Pancreas (tissue), 10 donors: ENCODE data around the gene STEAP4. TPM values are rescaled to one million over a fixed set of nuclear protein-coding genes. Genes with fewer than 3 reads are reported as not detected.
A peak's percentile ranks its signal among the peaks of the same experiment; 100 is the strongest.

ENCODE experiments used
- ATAC-seq, 4 donors: fragments of 200-7000 bp; cut with Tn5 transposase; one replicate each; pipeline versions ENCODE4 v1.8.0 to v1.9.1; 2020; ENCODE audit warnings: mild to moderate bottlenecking in 4 of 4, moderate library complexity in 4 of 4
- DNase-seq, 6 donors: peaks; one replicate each; pipeline ENCODE4 v3.0.0-alpha.2; 2020
- FAIRE-seq: peaks from 2 replicates; lab custom pipeline; 2012; peaks lifted over from hg19 to GRCh38; lab: Jason Lieb, UNC
- H3K27ac ChIP-seq, 4 donors: fragments of 200-600 bp; sonication (generic); 1 replicate in 3 of 4; 2 replicates in 1 of 4; pipeline versions ENCODE4 v1.5.0 to v1.8.0; 2020
- H3K27me3 ChIP-seq, 4 donors: fragments of 200-600 bp; one replicate each; pipeline ENCODE4 v1.8.0; 2021
- H3K36me3 ChIP-seq, 3 donors: fragments of 200-600 bp; sonication (generic) in 1 of 3; one replicate each; pipeline versions ENCODE4 v1.5.0 to v1.8.0; 2020 to 2021
- H3K4me1 ChIP-seq, 3 donors: fragments of 200-600 bp; one replicate each; pipeline ENCODE4 v1.8.0; 2021
- H3K4me3 ChIP-seq, 4 donors: fragments of 200-600 bp; sonication (generic) in 2 of 4; one replicate each; pipeline versions ENCODE4 v1.5.0 to v1.8.0; 2020 to 2021
- H3K9me3 ChIP-seq, 4 donors: fragments of 200-600 bp; one replicate each; pipeline ENCODE4 v1.8.0; 2021
- WGBS, 2 donors: extraction: QIAGEN DNeasy Blood & Tissue Kit; methylation state at CpG; one replicate each; pipeline ENCODE4 v1.1.7; 2013; 5-methylcytosine and 5-hydroxymethylcytosine counted together
- intact Hi-C, 3 donors: fragments of 100-400 bp; cut with DNase I; formaldehyde crosslinking; loops; one replicate each; pipeline versions ENCODE4 v1.11.1 to v1.14.2; 2022
- polyA plus RNA-seq, 2 donors: library from polyadenylated mRNA; stranded (reverse); fragments of 200-250 nt; gene quantifications; one replicate each; pipeline ENCODE4 v1.2.3, GENCODE V29; 2013
- total RNA-seq, 6 donors: library from RNA; stranded (reverse); fragmentation: NEBNext Ultra II Directional in 4 of 6; extraction: Animal tissue kit (Norgen Biotek cat#: 25700) in 4 of 6; gene quantifications; one replicate each; pipeline versions ENCODE4 v1.2.1 to v1.2.4, GENCODE V29; 2021 to 2023
- TF ChIP-seq, protein P1 (sequence below), 4 donors: fragments of 200-600 bp; sonication (generic) in 3 of 4; IDR thresholded peaks; one replicate each; pipeline versions ENCODE4 v1.5.0 to v1.8.0; 2021; ENCODE audit warnings: antibody characterized with exemption in 4 of 4
- donor health status: healthy with polysubstance abuse.
- donor health status: DM: no; HTN: no; CAD: no; lungs with moderate emphysema.
- donor health status: DM: no; HTN: no; CAD: no.
- donor health status: control.
- donor health status: control.
- donor health status: Bipolar disorder and iron deficiency.
- donor health status: DM: yes; HTN: yes; CAD: no.
- donor health status: DM: no; HTN: no; CAD: no.
- donor health status: DM: no; HTN: no; CAD: no.
- donor health status: DM: yes; HTN: yes; CAD: no.

The STEAP4 gene
- total and polyA plus RNA-seq, 8 donors: 3.2 to 15.0 (median 7.2) TPM

- ATAC-seq (no peak), FAIRE-seq (no peak), DNase-seq (no peak)
- Histone ChIP-seq H3K4me1 (no peaks in the 10 kb centered on the region), H3K36me3 (no peaks in the 10 kb centered on the region), H3K4me3 (no peak overlapping the region), H3K9me3 (no peaks in the 10 kb centered on the region), H3K27me3 (no peaks in the 10 kb centered on the region), H3K27ac (no peak overlapping the region)
- TF ChIP-seq, protein P1, sequence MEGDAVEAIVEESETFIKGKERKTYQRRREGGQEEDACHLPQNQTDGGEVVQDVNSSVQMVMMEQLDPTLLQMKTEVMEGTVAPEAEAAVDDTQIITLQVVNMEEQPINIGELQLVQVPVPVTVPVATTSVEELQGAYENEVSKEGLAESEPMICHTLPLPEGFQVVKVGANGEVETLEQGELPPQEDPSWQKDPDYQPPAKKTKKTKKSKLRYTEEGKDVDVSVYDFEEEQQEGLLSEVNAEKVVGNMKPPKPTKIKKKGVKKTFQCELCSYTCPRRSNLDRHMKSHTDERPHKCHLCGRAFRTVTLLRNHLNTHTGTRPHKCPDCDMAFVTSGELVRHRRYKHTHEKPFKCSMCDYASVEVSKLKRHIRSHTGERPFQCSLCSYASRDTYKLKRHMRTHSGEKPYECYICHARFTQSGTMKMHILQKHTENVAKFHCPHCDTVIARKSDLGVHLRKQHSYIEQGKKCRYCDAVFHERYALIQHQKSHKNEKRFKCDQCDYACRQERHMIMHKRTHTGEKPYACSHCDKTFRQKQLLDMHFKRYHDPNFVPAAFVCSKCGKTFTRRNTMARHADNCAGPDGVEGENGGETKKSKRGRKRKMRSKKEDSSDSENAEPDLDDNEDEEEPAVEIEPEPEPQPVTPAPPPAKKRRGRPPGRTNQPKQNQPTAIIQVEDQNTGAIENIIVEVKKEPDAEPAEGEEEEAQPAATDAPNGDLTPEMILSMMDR (IDR thresholded peaks at IDR 0.05): no peak
- 86 to 92% methylated on average over 2 of the region's 2 CpGs for WGBS, 2 donors
- intact Hi-C loops: no loop called here
Measured at GRCh38 chr7:88254721-88255424, 51.8 kb downstream of the STEAP4 start.

DNA sequence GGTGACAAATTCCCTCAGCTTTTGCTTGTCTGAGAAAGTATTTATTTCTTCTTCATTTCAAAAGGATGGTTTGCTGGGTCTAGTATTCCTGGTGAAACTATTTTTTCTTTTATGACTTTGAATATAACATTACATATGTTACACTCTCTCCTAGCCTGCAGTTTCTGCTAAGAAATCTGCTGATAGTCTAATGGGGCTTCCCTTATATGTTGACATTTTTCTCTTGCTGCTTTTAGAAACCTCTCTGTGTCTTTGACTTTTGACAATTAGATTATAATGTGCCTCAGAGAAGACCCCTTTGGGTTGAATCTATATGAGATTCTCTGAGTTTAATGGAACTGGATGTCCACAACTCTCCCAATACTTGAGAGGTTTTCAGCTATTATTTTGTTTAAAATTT lies 53.1 kb downstream of the STEAP4 start:
- H3K36me3 ChIP-seq: no peaks in the 10 kb centered on the region
- H3K4me3 ChIP-seq: no peak overlapping the region
- FAIRE-seq (no peak), ATAC-seq (no peak), DNase-seq (no peak)
- H3K27me3 ChIP-seq: no peaks in the 10 kb centered on the region
- H3K27ac ChIP-seq: no peak overlapping the region
- no peaks in the 10 kb centered on the region for H3K9me3 ChIP-seq
- H3K4me1 ChIP-seq: no peaks in the 10 kb centered on the region
- TF ChIP-seq, protein P1 (IDR thresholded peaks at IDR 0.05): no peak
- intact Hi-C loops: no loop called here

DNA sequence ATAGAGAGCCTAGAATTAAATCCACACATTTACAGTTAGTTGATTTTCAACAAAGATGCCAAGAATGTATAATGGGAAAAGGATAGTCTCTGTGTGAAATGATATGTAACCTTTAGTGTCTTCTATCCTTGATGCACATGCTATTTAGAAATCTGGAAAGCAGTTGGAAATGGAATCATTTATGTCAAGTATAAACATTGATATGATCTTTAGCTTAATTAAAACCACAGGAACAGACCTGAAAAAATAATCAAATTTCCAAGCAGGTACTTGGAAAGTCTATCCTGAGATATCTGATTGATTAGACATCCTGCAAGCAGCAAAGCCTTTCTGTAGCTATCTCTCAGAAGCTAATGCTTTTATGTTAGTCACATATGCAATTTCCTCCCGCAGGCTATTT lies 62.4 kb downstream of the STEAP4 start:
- 85 to 88% methylated on average over 1 of the region's 1 CpG for WGBS, 2 donors
- ATAC-seq (no peak), FAIRE-seq (no peak), DNase-seq (no peak)
- TF ChIP-seq, protein P1 (IDR thresholded peaks at IDR 0.05): no peak
- Histone ChIP-seq H3K36me3 (no peaks in the 10 kb centered on the region), H3K9me3 (no peaks in the 10 kb centered on the region), H3K4me3 (no peak overlapping the region), H3K4me1 (no peaks in the 10 kb centered on the region), H3K27me3 (no peaks in the 10 kb centered on the region), H3K27ac (no peak overlapping the region)
- intact Hi-C loops: no loop called here

GRCh38 chr7:88243345-88243909 lies 63.3 kb downstream of the STEAP4 start:
- intact Hi-C loops: no loop called here
- peak; percentile 86 to 98 (median 96) for ATAC-seq
- TF ChIP-seq, protein P1 (IDR thresholded peaks at IDR 0.05): peak; percentile 18 to 65 (median 61)
- Histone ChIP-seq H3K4me3 (no peak overlapping the region), H3K4me1 (no peaks in the 10 kb centered on the region), H3K36me3 (no peaks in the 10 kb centered on the region), H3K9me3 (no peaks in the 10 kb centered on the region), H3K27ac (no peak overlapping the region), H3K27me3 (no peaks in the 10 kb centered on the region)
- peak in 1 of 6 donors; percentile 19 for DNase-seq
- FAIRE-seq: peak; percentile 97
- WGBS, 2 donors: 21 to 26% methylated on average over 2 of the region's 2 CpGs

- H3K27ac ChIP-seq: no peak overlapping the region
- no peaks in the 10 kb centered on the region for H3K27me3 ChIP-seq
- H3K4me1 ChIP-seq: no peaks in the 10 kb centered on the region
- 80 to 81% methylated on average over 1 of the region's 1 CpG for WGBS, 2 donors
- TF ChIP-seq, protein P1 (IDR thresholded peaks at IDR 0.05): no peak
- no peak for FAIRE-seq
- DNase-seq: no peak
- ATAC-seq: no peak
- H3K4me3 ChIP-seq: no peak overlapping the region
- no peaks in the 10 kb centered on the region for H3K9me3 ChIP-seq
- H3K36me3 ChIP-seq: no peaks in the 10 kb centered on the region
- intact Hi-C loops: no loop called here
Measured at GRCh38 chr7:88239852-88240251, 66.8 kb downstream of the STEAP4 start.
